ENCODE measurements around the gene SCRG1. TPM values are rescaled to one million over a fixed set of nuclear protein-coding genes. Genes with fewer than 3 reads are reported as not detected.

Gene SCRG1
- total RNA-seq (0.04 and 0.12 TPM in 2 replicates), polyA plus RNA-seq (1.9 and 2.7 TPM in 2 replicates)

GRCh38 chr4:173398779-173399415, at the start of gene SCRG1:
SCRG1 (minus strand) TSS chr4:173399116; CDS start chr4:173391414, 7,702 bp downstream.
- Histone ChIP-seq H3K4me3 (no peak within 1 kb of the TSS), H3K27me3 (no peaks in the 10 kb centered on the region), H3K9me3 (ENCODE audit: low read depth) (no peaks in the 10 kb centered on the region), H3K27ac (no peak within 1 kb of the TSS), H3K4me1 (ENCODE audit: low read depth) (no peaks in the 10 kb centered on the region), H3K36me3 (no peaks in the 10 kb centered on the region)
- TF ChIP-seq CTCF (IDR thresholded peaks at IDR 0.05; ENCODE audit: low read depth, low read length) = no peak
- peak; percentile 8 to 69 for DNase-seq (ENCODE audit: low read depth in 1 of 2, low spot score in 1 of 2)

GRCh38 chr4:173448103-173448502, 49.2 kb upstream of the SCRG1 start:
- TF ChIP-seq CTCF (IDR thresholded peaks at IDR 0.05; ENCODE audit: low read depth, low read length) = no peak
- H3K27me3 ChIP-seq = no peaks in the 10 kb centered on the region
- H3K4me1 ChIP-seq (ENCODE audit: low read depth) = peaks cover 31% of the 10 kb centered on the region
- H3K4me3 ChIP-seq = no peak overlapping the region
- DNase-seq (ENCODE audit: low read depth in 1 of 2, low spot score in 1 of 2) = peak in 1 of 2 donors; percentile 34
- H3K36me3 ChIP-seq = no peaks in the 10 kb centered on the region
- H3K27ac ChIP-seq = peak overlapping the region; percentile 95
- no peaks in the 10 kb centered on the region for H3K9me3 ChIP-seq (ENCODE audit: low read depth)

GRCh38 chr4:173446416-173446815, 47.5 kb upstream of the SCRG1 start:
- H3K27me3 ChIP-seq = no peaks in the 10 kb centered on the region
- no peak overlapping the region for H3K4me3 ChIP-seq
- no peaks in the 10 kb centered on the region for H3K9me3 ChIP-seq (ENCODE audit: low read depth)
- H3K36me3 ChIP-seq = no peaks in the 10 kb centered on the region
- no peak for TF ChIP-seq CTCF (IDR thresholded peaks at IDR 0.05; ENCODE audit: low read depth, low read length)
- H3K27ac ChIP-seq = no peak overlapping the region
- DNase-seq (ENCODE audit: low read depth in 1 of 2, low spot score in 1 of 2) = no peak
- H3K4me1 ChIP-seq (ENCODE audit: low read depth) = peaks cover 31% of the 10 kb centered on the region

- Histone ChIP-seq H3K4me1 (ENCODE audit: low read depth) (peaks cover 13% of the 10 kb centered on the region), H3K4me3 (no peak overlapping the region), H3K27ac (no peak overlapping the region), H3K27me3 (no peaks in the 10 kb centered on the region), H3K9me3 (ENCODE audit: low read depth) (no peaks in the 10 kb centered on the region), H3K36me3 (no peaks in the 10 kb centered on the region)
- no peak for TF ChIP-seq CTCF (IDR thresholded peaks at IDR 0.05; ENCODE audit: low read depth, low read length)
- DNase-seq (ENCODE audit: low read depth in 1 of 2, low spot score in 1 of 2) = peak in 1 of 2 donors; percentile 8
Observed at GRCh38 chr4:173443121-173443520, 44.2 kb upstream of the SCRG1 start.

- Histone ChIP-seq H3K36me3 (no peaks in the 10 kb centered on the region), H3K27me3 (no peaks in the 10 kb centered on the region), H3K4me3 (no peak overlapping the region), H3K27ac (no peak overlapping the region), H3K9me3 (ENCODE audit: low read depth) (no peaks in the 10 kb centered on the region), H3K4me1 (ENCODE audit: low read depth) (peaks cover 8% of the 10 kb centered on the region)
- no peak for TF ChIP-seq CTCF (IDR thresholded peaks at IDR 0.05; ENCODE audit: low read depth, low read length)
- DNase-seq (ENCODE audit: low read depth in 1 of 2, low spot score in 1 of 2) = no peak
Observed at GRCh38 chr4:173442223-173442932, 43.5 kb upstream of the SCRG1 start.

Measured in cardiac muscle cell (in vitro differentiated cells and primary cell).